Measurements from ENCODE around the gene SFSWAP. TPM values are rescaled to one million over a fixed set of nuclear protein-coding genes. Genes with fewer than 3 reads are reported as not detected.

SFSWAP gene
- total and polyA plus RNA-seq, 2 of the 8 experiments (the other 6 are each of a cell fraction or from before 2014, with no cell fraction given): 36.5 to 49.5 TPM

- Histone ChIP-seq H3K4me2 (ENCODE audit: insufficient read depth in 1 of 2, low read depth in 2 of 2, low read length in 2 of 2) (no peak overlapping the region), H4K91ac (replicated peaks; ENCODE audit: insufficient read length, low read length) (no peak overlapping the region), H3K23ac (ENCODE audit: insufficient read length) (no peak overlapping the region), H4K8ac (ENCODE audit: extremely low read depth, insufficient read depth, low read length) (no peak overlapping the region), H3K27ac (ENCODE audit: low read depth, low read length) (no peak overlapping the region), H3K79me1 (ENCODE audit: low read depth, low read length) (no peaks in the 10 kb centered on the region; the same call in 1 of the 2 replicates), H3K9me3 (ENCODE audit: insufficient read depth in 2 of 2, low read depth in 1 of 2, low read length in 1 of 2) (no peaks in the 10 kb centered on the region), H2BK20ac (ENCODE audit: low read length) (no peak overlapping the region), H2BK5ac (ENCODE audit: low read depth, low read length) (no peak overlapping the region), H4K5ac (ENCODE audit: insufficient read length, low read depth, low read length) (no peak overlapping the region), H3K4ac (replicated peaks; ENCODE audit: insufficient read length, low read depth, low read length) (no peak overlapping the region), H4K20me1 (replicated peaks in 1 of 2; ENCODE audit: control insufficient read depth in 1 of 2, insufficient read depth in 2 of 2, low read length in 2 of 2) (peaks cover 0 to 3% of the 10 kb centered on the region in 2 experiments), H3K27me3 (replicated peaks in 1 of 4; ENCODE audit: control insufficient read depth in 3 of 4, extremely low read depth in 1 of 4, insufficient read depth in 3 of 4, low read length in 3 of 4) (no peaks in the 10 kb centered on the region), H3K36me3 (ENCODE audit: control insufficient read depth in 2 of 4, insufficient read depth in 4 of 4, low read length in 3 of 4) (peaks cover 11 to 53% (median 35%) of the 10 kb centered on the region in 4 experiments), H2BK15ac (ENCODE audit: low read length) (no peak overlapping the region), H3K18ac (ENCODE audit: extremely low read depth, low read length) (no peak overlapping the region), H3K14ac (ENCODE audit: insufficient read length) (no peak overlapping the region), H2BK120ac (replicated peaks; ENCODE audit: low read depth, low read length) (no peak overlapping the region), H3K9ac (replicated peaks in 1 of 4; ENCODE audit: extremely low read depth in 1 of 4, low read depth in 3 of 4, low read length in 3 of 4) (no peak overlapping the region), H3K79me2 (ENCODE audit: control insufficient read depth in 1 of 2, insufficient read depth in 2 of 2, low read length in 2 of 2) (0 out of 4 replicates have a peak, but pooled peaks cover 0 to 4% of the 10 kb centered on the region in 2 experiments), H3K4me1 (replicated peaks in 1 of 4; ENCODE audit: control insufficient read depth in 3 of 4, insufficient read depth in 4 of 4, low read length in 3 of 4) (peaks cover 3 to 21% (median 10%) of the 10 kb centered on the region in 4 experiments), H3K56ac (replicated peaks; ENCODE audit: insufficient read length, low read depth, low read length) (no peak overlapping the region), H3K4me3 (ENCODE audit: extremely low read depth in 1 of 4, insufficient read depth in 2 of 4, low read depth in 3 of 4, low read length in 4 of 4) (no peak overlapping the region), H2AFZ (ENCODE audit: low read length) (no peak overlapping the region), H3K23me2 (ENCODE audit: low read depth, low read length) (no peaks in the 10 kb centered on the region), H2AK5ac (ENCODE audit: low read depth, low read length) (no peak overlapping the region), H2BK12ac (ENCODE audit: low read depth, low read length) (no peak overlapping the region)
- DNase-seq (ENCODE audit: low read depth in 1 of 2, low spot score in 2 of 2) (no peak), FAIRE-seq (peak; percentile 97)
- POLR2A ChIA-PET (ENCODE audit: partially characterized antibody): interaction anchor here (1.1 to 1.5 kb wide), 4 partner anchors 9 to 75 kb away, joined by 3 to 6 read pairs (median 4); partner anchors contain the start of gene MMP17
- 90% methylated on average over 16 of the region's 16 CpGs; no CpG with 5 or more reads in 1 of the 2 experiments for WGBS, 2 experiments (ENCODE audit: extremely low coverage in 1 of 2, insufficient coverage in 1 of 2, insufficient read length in 1 of 2, insufficient replicate concordance in 2 of 2, low coverage in 1 of 2, low lambda C conversion rate in 2 of 2, missing lambda C conversion rate in 1 of 2)
- CTCF ChIA-PET (ENCODE audit: partially characterized antibody): interaction anchor here (0.5 to 4.2 kb wide), 31 partner anchors 9 to 640 kb away, joined by 3 to 56 read pairs (median 4); partner anchors contain the start of gene SFSWAP
- TF ChIP-seq BRCA1 (IDR thresholded peaks at IDR 0.05; ENCODE audit: low read depth, low read length) (no peak), SUZ12 (IDR thresholded peaks at IDR 0.05; ENCODE audit: low read length) (no peak), SP4 (IDR thresholded peaks at IDR 0.05; ENCODE audit: low read length) (no peak), SP2 (IDR thresholded peaks at IDR 0.05; ENCODE audit: low read length) (peak; percentile 30; the same call in 1 of the 2 replicates), EGR1 (IDR thresholded peaks at IDR 0.05; ENCODE audit: borderline replicate concordance, low read depth, low read length) (no peak), GTF2F1 (IDR thresholded peaks at IDR 0.05; ENCODE audit: borderline replicate concordance, low read depth, low read length) (no peak), ATF2 (IDR thresholded peaks at IDR 0.05; ENCODE audit: low read length) (0 out of 2 replicates have a peak, but pooled peaks have one; percentile 60), CREB1 (IDR thresholded peaks at IDR 0.05) (peak; percentile 33; the same call in 1 of the 2 replicates), HDAC6 (IDR thresholded peaks at IDR 0.05; ENCODE audit: low read depth, low read length) (no peak), CBX5 (IDR thresholded peaks at IDR 0.05; ENCODE audit: low read depth, low read length) (no peak), TCF12 (IDR thresholded peaks at IDR 0.05; ENCODE audit: low read depth, low read length) (no peak)
These were observed 44.6 kb downstream of the SFSWAP start for GRCh38 chr12:131755305-131756113.
